PC-3 (cell line): Measurements from ENCODE around the gene MCM7. TPM values are rescaled to one million over a fixed set of nuclear protein-coding genes. Genes with fewer than 3 reads are reported as not detected.

Experiments
- ATAC-seq: fragments of 200-7000 bp; cut with Tn5 transposase; 2 replicates; pipeline ENCODE4 v1.9.1; 2020; ENCODE audit warnings: mild to moderate bottlenecking, moderate library complexity
- BruUV-seq: library from RNA; stranded (reverse); fragments of 400-500 nt; replicated peaks from 2 replicates; lab custom pipeline; 2021; lab: Mats Ljungman, UMichigan
- CTCF ChIA-PET: fragments of 300-600 bp; sonication (Branson Sonifier 250); formaldehyde crosslinking; loops from one replicate; lab custom pipeline; 2022; ENCODE audit warnings: antibody characterized with exemption; lab: Charles Lee
- POLR2A ChIA-PET: fragments of 300-600 bp; sonication (Branson Sonifier 250); formaldehyde crosslinking; loops from one replicate; lab custom pipeline; 2022; ENCODE audit warnings: antibody characterized with exemption; ENCODE audit not compliant: unreplicated experiment; lab: Charles Lee
- DNase-seq: peaks from one replicate; pipeline ENCODE4 v3.0.0-alpha.2; 2015
- H2AFZ ChIP-seq: fragments of 300-600 bp; sonication (generic); 2 replicates; pipeline ENCODE4 v1.6.0; 2016; ENCODE audit warnings: antibody characterized with exemption, low read length
- H3F3A ChIP-seq: fragments of 300-600 bp; sonication (generic); one replicate; pipeline ENCODE4 v1.6.0; 2017; ENCODE audit warnings: antibody characterized with exemption, low read length, control low read depth, mild to moderate bottlenecking; ENCODE audit not compliant: unreplicated experiment
- H3K27ac ChIP-seq: fragments of 300-600 bp; sonication (generic); 2 replicates; pipeline ENCODE4 v1.5.1; 2016; ENCODE audit warnings: mild to moderate bottlenecking, low read length
- H3K27me3 ChIP-seq: fragments of 300-600 bp; sonication (generic); 2 replicates; pipeline ENCODE4 v1.6.1; 2016; ENCODE audit warnings: low read length, mixed read lengths
- H3K36me3 ChIP-seq: fragments of 300-600 bp; sonication (generic); 2 replicates; pipeline ENCODE4 v1.6.1; 2016; ENCODE audit warnings: low read depth, mixed run types, low read length, mixed read lengths
- H3K4me1 ChIP-seq: fragments of 300-600 bp; sonication (generic); 2 replicates; pipeline ENCODE4 v1.5.1; 2016; ENCODE audit warnings: low read length; ENCODE audit not compliant: insufficient read depth
- H3K4me2 ChIP-seq: fragments of 300-600 bp; sonication (generic); 2 replicates; pipeline ENCODE4 v1.6.0; 2016; ENCODE audit warnings: low read length
- H3K4me3 ChIP-seq: fragments of 300-600 bp; sonication (generic); 2 replicates; pipeline ENCODE4 v1.5.1; 2016; ENCODE audit warnings: mild to moderate bottlenecking, low read length, mixed read lengths
- H3K79me2 ChIP-seq: fragments of 300-600 bp; sonication (generic); 2 replicates; pipeline ENCODE4 v1.6.1; 2017; ENCODE audit warnings: low read length, mixed read lengths
- H3K9ac ChIP-seq: fragments of 300-600 bp; sonication (generic); 2 replicates; pipeline ENCODE4 v1.6.0; 2016; ENCODE audit warnings: mild to moderate bottlenecking, low read length
- H3K9me2 ChIP-seq: fragments of 300-600 bp; sonication (generic); replicated peaks from 2 replicates; pipeline ENCODE4 v1.6.1; 2016; ENCODE audit warnings: mixed run types, low read length, mixed read lengths
- H3K9me3 ChIP-seq: fragments of 300-600 bp; sonication (generic); 2 replicates; pipeline ENCODE4 v1.6.1; 2016; ENCODE audit warnings: low read length, mixed read lengths
- H4K20me1 ChIP-seq: fragments of 300-600 bp; sonication (generic); 2 replicates; pipeline ENCODE4 v1.6.1; 2016; ENCODE audit warnings: low read length, mixed read lengths
- EZH2 ChIP-seq: fragments of 300-600 bp; sonication (generic); IDR thresholded peaks from one replicate; pipeline ENCODE4 v1.6.1; 2017; ENCODE audit warnings: antibody characterized with exemption, mild to moderate bottlenecking, low read length; ENCODE audit not compliant: unreplicated experiment
- EZH2phosphoT487 ChIP-seq: fragments of 300-600 bp; sonication (generic); IDR thresholded peaks from 2 replicates; pipeline ENCODE4 v1.6.1; 2018; ENCODE audit warnings: mild to moderate bottlenecking, antibody characterized with exemption, low read length, borderline replicate concordance
- intact Hi-C: fragments of 100-400 bp; cut with micrococcal nuclease; formaldehyde crosslinking; loops from 2 replicates; pipeline ENCODE4 v1.9.0; 2023
- total RNA-seq: library from RNA; depleted of rRNA; stranded (reverse); fragments of >200 nt; gene quantifications from 2 replicates; pipeline ENCODE4 v1.2.3, GENCODE V29; 2014
- TF ChIP-seq, protein P1 (sequence below): fragments of 300-600 bp; sonication (generic); conservative IDR thresholded peaks from 2 replicates; pipeline ENCODE4 v1.5.1; 2017; ENCODE audit warnings: antibody characterized with exemption, low read depth, mild to moderate bottlenecking, low read length

Gene MCM7
- total RNA-seq, 1 experiment from 2014 or later: 208 TPM

- no peak overlapping the region for H2AFZ ChIP-seq
- ChIA-PET CTCF (no interaction called here), POLR2A (interaction anchor here (0.6 to 1.1 kb wide), 2 partner anchors 18 to 45 kb away, joined by 3 to 7 read pairs; no protein-coding TSS in a partner anchor)
- intact Hi-C loops: no loop called here
- peaks cover 39% of the 10 kb centered on the region for H3K79me2 ChIP-seq
- no peaks in the 10 kb centered on the region for H3K9me3 ChIP-seq
- no peak for TF ChIP-seq EZH2phosphoT487
- no peak for TF ChIP-seq EZH2
- TF ChIP-seq, protein P1, sequence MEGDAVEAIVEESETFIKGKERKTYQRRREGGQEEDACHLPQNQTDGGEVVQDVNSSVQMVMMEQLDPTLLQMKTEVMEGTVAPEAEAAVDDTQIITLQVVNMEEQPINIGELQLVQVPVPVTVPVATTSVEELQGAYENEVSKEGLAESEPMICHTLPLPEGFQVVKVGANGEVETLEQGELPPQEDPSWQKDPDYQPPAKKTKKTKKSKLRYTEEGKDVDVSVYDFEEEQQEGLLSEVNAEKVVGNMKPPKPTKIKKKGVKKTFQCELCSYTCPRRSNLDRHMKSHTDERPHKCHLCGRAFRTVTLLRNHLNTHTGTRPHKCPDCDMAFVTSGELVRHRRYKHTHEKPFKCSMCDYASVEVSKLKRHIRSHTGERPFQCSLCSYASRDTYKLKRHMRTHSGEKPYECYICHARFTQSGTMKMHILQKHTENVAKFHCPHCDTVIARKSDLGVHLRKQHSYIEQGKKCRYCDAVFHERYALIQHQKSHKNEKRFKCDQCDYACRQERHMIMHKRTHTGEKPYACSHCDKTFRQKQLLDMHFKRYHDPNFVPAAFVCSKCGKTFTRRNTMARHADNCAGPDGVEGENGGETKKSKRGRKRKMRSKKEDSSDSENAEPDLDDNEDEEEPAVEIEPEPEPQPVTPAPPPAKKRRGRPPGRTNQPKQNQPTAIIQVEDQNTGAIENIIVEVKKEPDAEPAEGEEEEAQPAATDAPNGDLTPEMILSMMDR: no peak
- no peaks in the 10 kb centered on the region for H3K27me3 ChIP-seq
- no peaks in the 10 kb centered on the region for H3F3A ChIP-seq
- ATAC-seq (no peak), DNase-seq (no peak)
- no TSS peak for BruUV-seq
- H3K36me3 ChIP-seq: peaks cover 83% of the 10 kb centered on the region
- no peak overlapping the region for H3K4me3 ChIP-seq
- H3K27ac ChIP-seq: no peak overlapping the region
- H4K20me1 ChIP-seq: peaks cover 31% of the 10 kb centered on the region
- no peak overlapping the region for H3K4me2 ChIP-seq
- H3K9ac ChIP-seq: no peak overlapping the region
- peaks cover 11% of the 10 kb centered on the region for H3K4me1 ChIP-seq
- H3K9me2 ChIP-seq: no peaks in the 10 kb centered on the region
Measured at GRCh38 chr7:100095289-100095688, 5.9 kb downstream of the MCM7 start.

DNA sequence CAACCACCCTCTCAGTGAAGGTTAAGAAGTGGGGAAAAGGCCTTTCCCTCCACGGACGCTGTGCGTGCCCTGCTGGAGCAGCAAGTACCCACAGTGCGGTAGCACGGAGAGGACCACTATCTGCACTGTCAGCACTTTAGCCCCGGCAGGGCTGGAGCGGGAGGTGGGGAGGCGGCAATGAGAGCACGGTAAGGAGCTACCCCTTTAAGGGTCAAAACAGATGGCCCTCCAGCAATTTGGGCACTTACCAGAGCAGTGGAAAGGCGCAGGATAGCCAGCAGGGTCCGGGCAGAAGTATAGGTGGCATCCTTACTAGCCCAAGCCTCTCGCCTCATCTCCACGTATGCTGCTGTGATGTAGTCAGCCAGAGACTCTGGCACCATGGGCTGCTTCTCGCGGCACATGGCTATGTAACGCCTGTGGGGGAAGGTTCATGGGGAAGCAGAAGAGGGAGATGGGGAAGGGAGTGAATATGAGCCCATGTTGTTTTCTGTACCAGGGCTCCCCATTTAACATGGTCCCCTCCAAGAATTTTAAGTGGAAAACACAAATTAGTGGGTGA, 7.2 kb downstream of the MCM7 start:
- TF ChIP-seq, protein P1: no peak
- no peak for TF ChIP-seq EZH2phosphoT487
- no peak for TF ChIP-seq EZH2
- ATAC-seq: no peak
- Histone ChIP-seq H3K36me3 (peaks cover 73% of the 10 kb centered on the region), H3K27me3 (no peaks in the 10 kb centered on the region), H3K4me2 (no peak overlapping the region), H4K20me1 (peaks cover 19% of the 10 kb centered on the region), H2AFZ (no peak overlapping the region), H3K27ac (no peak overlapping the region), H3F3A (no peaks in the 10 kb centered on the region), H3K4me1 (peaks cover 8% of the 10 kb centered on the region; the same call in 1 of the 2 replicates), H3K79me2 (peaks cover 37% of the 10 kb centered on the region), H3K9ac (no peak overlapping the region), H3K4me3 (no peak overlapping the region), H3K9me2 (no peaks in the 10 kb centered on the region), H3K9me3 (no peaks in the 10 kb centered on the region)
- ChIA-PET CTCF (no interaction called here), POLR2A (no interaction called here)
- no peak for DNase-seq
- BruUV-seq: no TSS peak
- intact Hi-C loops: no loop called here

- DNase-seq (no peak), ATAC-seq (no peak)
- H3K9me3 ChIP-seq: no peaks in the 10 kb centered on the region
- no peak for TF ChIP-seq EZH2
- TF ChIP-seq, protein P1: no peak
- TF ChIP-seq EZH2phosphoT487: no peak
- intact Hi-C loops: no loop called here
- CTCF ChIA-PET: no interaction called here
- H4K20me1 ChIP-seq: peaks cover 14% of the 10 kb centered on the region; the same call in 1 of the 2 replicates
- no peak overlapping the region for H2AFZ ChIP-seq
- H3K9ac ChIP-seq: no peak overlapping the region
- H3K27me3 ChIP-seq: no peaks in the 10 kb centered on the region
- no peak overlapping the region for H3K4me3 ChIP-seq
- POLR2A ChIA-PET: no interaction called here
- no peak overlapping the region for H3K4me2 ChIP-seq
- no TSS peak for BruUV-seq
- no peaks in the 10 kb centered on the region for H3K9me2 ChIP-seq
- H3K79me2 ChIP-seq: peaks cover 37% of the 10 kb centered on the region
- peaks cover 68% of the 10 kb centered on the region for H3K36me3 ChIP-seq
- H3K4me1 ChIP-seq: peaks cover 11% of the 10 kb centered on the region
- no peaks in the 10 kb centered on the region for H3F3A ChIP-seq
- no peak overlapping the region for H3K27ac ChIP-seq
Measured at GRCh38 chr7:100093498-100093897, 7.7 kb downstream of the MCM7 start.
